ENCODE measurements around the gene PCDHB10.
"Not testable (repeated sequence)": the region's sequence is repeated elsewhere in the genome, so short reads cannot be mapped to it uniquely, and the experiment has no call there.

The PCDHB10 gene

DNA sequence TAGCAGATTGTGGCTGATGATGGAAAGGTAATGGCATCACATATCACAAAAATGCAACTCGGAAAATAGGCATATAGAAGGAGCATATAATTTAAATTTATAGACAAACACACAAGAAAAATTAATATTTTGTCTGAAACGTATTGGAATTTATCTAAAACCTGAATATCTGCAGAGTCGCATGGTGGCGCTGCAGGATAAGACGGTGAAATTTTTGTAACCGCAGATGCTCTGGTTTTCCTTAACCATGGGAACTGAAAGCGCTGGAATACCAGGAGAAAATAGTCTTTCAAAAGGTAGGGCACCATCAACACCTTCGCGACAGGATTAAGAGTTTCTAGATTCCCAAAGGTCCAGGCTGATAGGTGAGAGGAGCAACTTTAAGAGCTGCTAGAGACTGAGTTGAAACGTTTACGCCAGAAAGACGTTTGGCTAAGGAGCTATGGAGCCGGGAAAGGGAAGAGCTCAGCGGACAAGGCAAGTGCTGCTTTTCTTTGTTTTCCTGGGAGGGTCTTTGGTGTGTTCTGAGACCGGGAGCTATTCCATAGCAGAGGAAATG lies 42.0 kb downstream of the PCDHB10 start (continued):
- no peak for TF ChIP-seq ZNF565 (CRISPR knock-in tag; conservative IDR thresholded peaks at IDR 0.05; ENCODE audit: low read depth)
- TF ChIP-seq SNAI2 (CRISPR knock-in tag; IDR thresholded peaks at IDR 0.05), result no peak
- TF ChIP-seq CSDC2 (CRISPR knock-in tag; IDR thresholded peaks at IDR 0.05), result no peak
- TF ChIP-seq, protein P1, sequence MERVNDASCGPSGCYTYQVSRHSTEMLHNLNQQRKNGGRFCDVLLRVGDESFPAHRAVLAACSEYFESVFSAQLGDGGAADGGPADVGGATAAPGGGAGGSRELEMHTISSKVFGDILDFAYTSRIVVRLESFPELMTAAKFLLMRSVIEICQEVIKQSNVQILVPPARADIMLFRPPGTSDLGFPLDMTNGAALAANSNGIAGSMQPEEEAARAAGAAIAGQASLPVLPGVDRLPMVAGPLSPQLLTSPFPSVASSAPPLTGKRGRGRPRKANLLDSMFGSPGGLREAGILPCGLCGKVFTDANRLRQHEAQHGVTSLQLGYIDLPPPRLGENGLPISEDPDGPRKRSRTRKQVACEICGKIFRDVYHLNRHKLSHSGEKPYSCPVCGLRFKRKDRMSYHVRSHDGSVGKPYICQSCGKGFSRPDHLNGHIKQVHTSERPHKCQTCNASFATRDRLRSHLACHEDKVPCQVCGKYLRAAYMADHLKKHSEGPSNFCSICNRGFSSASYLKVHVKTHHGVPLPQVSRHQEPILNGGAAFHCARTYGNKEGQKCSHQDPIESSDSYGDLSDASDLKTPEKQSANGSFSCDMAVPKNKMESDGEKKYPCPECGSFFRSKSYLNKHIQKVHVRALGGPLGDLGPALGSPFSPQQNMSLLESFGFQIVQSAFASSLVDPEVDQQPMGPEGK (CRISPR knock-in tag; IDR thresholded peaks at IDR 0.05; ENCODE audit: borderline replicate concordance), result no peak

DNA sequence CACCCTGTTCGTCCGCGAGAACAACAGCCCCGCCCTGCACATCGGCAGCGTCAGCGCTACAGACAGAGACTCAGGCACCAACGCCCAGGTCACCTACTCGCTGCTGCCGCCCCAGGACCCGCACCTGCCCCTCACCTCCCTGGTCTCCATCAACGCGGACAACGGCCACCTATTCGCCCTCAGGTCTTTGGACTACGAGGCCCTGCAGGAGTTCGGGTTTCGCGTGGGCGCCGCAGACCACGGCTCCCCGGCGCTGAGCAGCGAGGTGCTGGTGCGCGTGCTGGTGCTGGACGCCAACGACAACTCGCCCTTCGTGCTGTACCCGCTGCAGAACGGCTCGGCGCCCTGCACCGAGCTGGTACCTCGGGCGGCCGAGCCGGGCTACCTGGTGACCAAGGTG lies 43.8 kb downstream of the PCDHB10 start:
- not testable (repeated sequence) for ATAC-seq

DNA sequence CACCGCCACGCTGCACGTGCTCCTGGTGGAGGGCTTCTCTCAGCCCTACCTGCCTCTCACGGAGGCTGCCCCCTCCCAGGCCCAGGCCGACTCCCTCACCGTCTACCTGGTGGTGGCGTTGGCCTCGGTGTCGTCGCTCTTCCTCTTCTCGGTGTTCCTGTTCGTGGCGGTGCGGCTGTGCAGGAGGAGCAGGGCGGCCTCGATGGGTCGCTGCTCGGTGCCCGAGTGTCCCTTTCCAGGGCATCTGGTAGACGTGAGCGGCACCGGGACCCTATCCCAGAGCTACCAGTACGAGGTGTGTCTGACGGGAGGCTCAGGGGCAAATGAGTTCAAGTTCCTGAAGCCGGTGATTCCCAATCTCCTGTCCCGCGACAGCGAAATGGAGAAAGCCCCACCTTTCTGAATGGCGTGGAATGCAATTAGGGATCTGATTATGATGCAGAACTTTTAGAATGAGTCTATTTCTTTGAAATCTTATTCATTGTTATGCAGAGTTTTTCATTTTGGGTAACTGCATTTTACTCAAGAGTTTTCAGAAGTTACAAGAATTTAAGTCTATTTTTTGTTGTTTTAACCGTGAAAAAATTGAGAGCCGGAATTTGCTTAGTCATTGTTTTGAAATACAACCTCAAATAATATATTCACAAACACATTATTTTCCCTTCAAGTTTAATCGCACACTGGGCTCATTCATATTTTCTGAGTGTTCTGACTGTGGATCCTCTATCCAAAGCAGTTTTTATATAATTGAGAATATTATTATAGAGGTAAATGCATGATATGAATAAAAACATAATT lies 44.6 kb downstream of the PCDHB10 start:
- TF ChIP-seq ZNF8 (CRISPR knock-in tag; IDR thresholded peaks at IDR 0.05), result no peak
- TF ChIP-seq CSDC2 (CRISPR knock-in tag; IDR thresholded peaks at IDR 0.05), result no peak
- TF ChIP-seq, protein P2, sequence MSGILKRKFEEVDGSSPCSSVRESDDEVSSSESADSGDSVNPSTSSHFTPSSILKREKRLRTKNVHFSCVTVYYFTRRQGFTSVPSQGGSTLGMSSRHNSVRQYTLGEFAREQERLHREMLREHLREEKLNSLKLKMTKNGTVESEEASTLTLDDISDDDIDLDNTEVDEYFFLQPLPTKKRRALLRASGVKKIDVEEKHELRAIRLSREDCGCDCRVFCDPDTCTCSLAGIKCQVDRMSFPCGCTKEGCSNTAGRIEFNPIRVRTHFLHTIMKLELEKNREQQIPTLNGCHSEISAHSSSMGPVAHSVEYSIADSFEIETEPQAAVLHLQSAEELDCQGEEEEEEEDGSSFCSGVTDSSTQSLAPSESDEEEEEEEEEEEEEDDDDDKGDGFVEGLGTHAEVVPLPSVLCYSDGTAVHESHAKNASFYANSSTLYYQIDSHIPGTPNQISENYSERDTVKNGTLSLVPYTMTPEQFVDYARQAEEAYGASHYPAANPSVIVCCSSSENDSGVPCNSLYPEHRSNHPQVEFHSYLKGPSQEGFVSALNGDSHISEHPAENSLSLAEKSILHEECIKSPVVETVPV (CRISPR knock-in tag; IDR thresholded peaks at IDR 0.05), result no peak
- TF ChIP-seq, protein P1 (CRISPR knock-in tag; IDR thresholded peaks at IDR 0.05; ENCODE audit: borderline replicate concordance), result no peak
- no peak for TF ChIP-seq ZC3H10 (CRISPR knock-in tag; IDR thresholded peaks at IDR 0.05)
- no peak for TF ChIP-seq BACH2 (CRISPR knock-in tag; IDR thresholded peaks at IDR 0.05; ENCODE audit: borderline replicate concordance)
- TF ChIP-seq, protein P3, sequence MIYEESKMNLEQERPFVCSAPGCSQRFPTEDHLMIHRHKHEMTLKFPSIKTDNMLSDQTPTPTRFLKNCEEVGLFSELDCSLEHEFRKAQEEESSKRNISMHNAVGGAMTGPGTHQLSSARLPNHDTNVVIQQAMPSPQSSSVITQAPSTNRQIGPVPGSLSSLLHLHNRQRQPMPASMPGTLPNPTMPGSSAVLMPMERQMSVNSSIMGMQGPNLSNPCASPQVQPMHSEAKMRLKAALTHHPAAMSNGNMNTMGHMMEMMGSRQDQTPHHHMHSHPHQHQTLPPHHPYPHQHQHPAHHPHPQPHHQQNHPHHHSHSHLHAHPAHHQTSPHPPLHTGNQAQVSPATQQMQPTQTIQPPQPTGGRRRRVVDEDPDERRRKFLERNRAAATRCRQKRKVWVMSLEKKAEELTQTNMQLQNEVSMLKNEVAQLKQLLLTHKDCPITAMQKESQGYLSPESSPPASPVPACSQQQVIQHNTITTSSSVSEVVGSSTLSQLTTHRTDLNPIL (CRISPR knock-in tag; IDR thresholded peaks at IDR 0.05; ENCODE audit: low read depth), result no peak
- TF ChIP-seq ESRRG (CRISPR knock-in tag; IDR thresholded peaks at IDR 0.05), result no peak
- TF ChIP-seq ISL1 (CRISPR knock-in tag; IDR thresholded peaks at IDR 0.05), result no peak
- no peak for TF ChIP-seq TCF4 (CRISPR knock-in tag; IDR thresholded peaks at IDR 0.05; ENCODE audit: borderline replicate concordance)
- no peak for TF ChIP-seq PPARA (CRISPR knock-in tag; IDR thresholded peaks at IDR 0.05; ENCODE audit: borderline replicate concordance)
- no peak for TF ChIP-seq RARB (CRISPR knock-in tag; IDR thresholded peaks at IDR 0.05)
- TF ChIP-seq, protein P4, sequence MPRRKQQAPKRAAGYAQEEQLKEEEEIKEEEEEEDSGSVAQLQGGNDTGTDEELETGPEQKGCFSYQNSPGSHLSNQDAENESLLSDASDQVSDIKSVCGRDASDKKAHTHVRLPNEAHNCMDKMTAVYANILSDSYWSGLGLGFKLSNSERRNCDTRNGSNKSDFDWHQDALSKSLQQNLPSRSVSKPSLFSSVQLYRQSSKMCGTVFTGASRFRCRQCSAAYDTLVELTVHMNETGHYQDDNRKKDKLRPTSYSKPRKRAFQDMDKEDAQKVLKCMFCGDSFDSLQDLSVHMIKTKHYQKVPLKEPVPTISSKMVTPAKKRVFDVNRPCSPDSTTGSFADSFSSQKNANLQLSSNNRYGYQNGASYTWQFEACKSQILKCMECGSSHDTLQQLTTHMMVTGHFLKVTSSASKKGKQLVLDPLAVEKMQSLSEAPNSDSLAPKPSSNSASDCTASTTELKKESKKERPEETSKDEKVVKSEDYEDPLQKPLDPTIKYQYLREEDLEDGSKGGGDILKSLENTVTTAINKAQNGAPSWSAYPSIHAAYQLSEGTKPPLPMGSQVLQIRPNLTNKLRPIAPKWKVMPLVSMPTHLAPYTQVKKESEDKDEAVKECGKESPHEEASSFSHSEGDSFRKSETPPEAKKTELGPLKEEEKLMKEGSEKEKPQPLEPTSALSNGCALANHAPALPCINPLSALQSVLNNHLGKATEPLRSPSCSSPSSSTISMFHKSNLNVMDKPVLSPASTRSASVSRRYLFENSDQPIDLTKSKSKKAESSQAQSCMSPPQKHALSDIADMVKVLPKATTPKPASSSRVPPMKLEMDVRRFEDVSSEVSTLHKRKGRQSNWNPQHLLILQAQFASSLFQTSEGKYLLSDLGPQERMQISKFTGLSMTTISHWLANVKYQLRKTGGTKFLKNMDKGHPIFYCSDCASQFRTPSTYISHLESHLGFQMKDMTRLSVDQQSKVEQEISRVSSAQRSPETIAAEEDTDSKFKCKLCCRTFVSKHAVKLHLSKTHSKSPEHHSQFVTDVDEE (CRISPR knock-in tag; IDR thresholded peaks at IDR 0.05), result no peak
- TF ChIP-seq ZNF565 (CRISPR knock-in tag; conservative IDR thresholded peaks at IDR 0.05; ENCODE audit: low read depth), result no peak
- TF ChIP-seq OSR1 (CRISPR knock-in tag; IDR thresholded peaks at IDR 0.05), result no peak
- TF ChIP-seq ARNTL (CRISPR knock-in tag; IDR thresholded peaks at IDR 0.05; ENCODE audit: borderline replicate concordance, low read depth), result no peak

DNA sequence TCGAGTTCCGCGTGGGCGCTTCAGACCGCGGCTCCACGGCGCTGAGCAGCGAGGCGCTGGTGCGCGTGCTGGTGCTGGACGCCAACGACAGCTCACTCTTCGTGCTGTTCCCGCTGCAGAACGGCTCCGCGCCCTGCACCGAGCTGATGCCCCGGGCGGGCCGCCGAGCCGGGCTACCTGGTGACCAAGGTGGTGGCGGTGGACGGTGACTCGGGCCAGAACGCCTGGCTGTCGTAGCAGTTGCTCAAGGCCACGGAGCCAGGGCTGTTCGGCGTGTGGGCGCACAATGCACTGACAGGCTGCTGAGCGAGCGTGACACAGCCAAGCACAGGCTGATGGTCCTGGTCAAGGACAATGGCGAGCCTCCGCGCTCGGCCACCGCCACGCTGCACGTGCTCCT lies 49.3 kb downstream of the PCDHB10 start:
- TF ChIP-seq GLIS3 (CRISPR knock-in tag; IDR thresholded peaks at IDR 0.05) (no peak), ISL1 (CRISPR knock-in tag; IDR thresholded peaks at IDR 0.05) (no peak), ZFP3 (CRISPR knock-in tag; IDR thresholded peaks at IDR 0.05) (no peak), TOX (CRISPR knock-in tag; IDR thresholded peaks at IDR 0.05; ENCODE audit: borderline replicate concordance) (no peak), ESRRG (CRISPR knock-in tag; IDR thresholded peaks at IDR 0.05) (no peak), ARNTL (CRISPR knock-in tag; IDR thresholded peaks at IDR 0.05; ENCODE audit: borderline replicate concordance, low read depth) (no peak)
- TF ChIP-seq, protein P3 (CRISPR knock-in tag; IDR thresholded peaks at IDR 0.05; ENCODE audit: low read depth), result no peak
- TF ChIP-seq, protein P1 (CRISPR knock-in tag; IDR thresholded peaks at IDR 0.05; ENCODE audit: borderline replicate concordance), result no peak
- ATAC-seq, result no peak

More for the DNA sequence above, 44.6 kb downstream of the PCDHB10 start:
- no peak for ATAC-seq
